Fibroblast of the aortic adventitia (primary cell): Measurements from ENCODE around the gene KRT1. TPM values are rescaled to one million over a fixed set of nuclear protein-coding genes. Genes with fewer than 3 reads are reported as not detected.

ENCODE experiments used
- DNase-seq: peaks from one replicate; pipeline ENCODE4 v3.0.0-alpha.2; 2010; ENCODE audit warnings: low read depth
- H3K4me3 ChIP-seq: 2 replicates; pipeline ENCODE4 v1.5.1; 2011; ENCODE audit warnings: low read depth, mild to moderate bottlenecking, control low read depth, low read length, moderate library complexity
- CTCF ChIP-seq: IDR thresholded peaks from 2 replicates; pipeline ENCODE4 v1.5.1; 2011; ENCODE audit warnings: mild to moderate bottlenecking, low read length, control low read depth, inconsistent platforms; ENCODE audit not compliant: insufficient read depth
- total RNA-seq: library from RNA; depleted of rRNA; stranded (reverse); fragments of >200 nt; gene quantifications from 2 replicates; pipeline ENCODE4 v1.2.3, GENCODE V29; 2012; ENCODE audit warnings: low replicate concordance

KRT1 gene
- total RNA-seq, 1 donor = not detected

GRCh38 chr12:52645982-52646381 is 34.2 kb downstream of the KRT1 start:
- no peak overlapping the region for H3K4me3 ChIP-seq
- DNase-seq = no peak
- TF ChIP-seq CTCF = no peak

- TF ChIP-seq CTCF = no peak
- no peak overlapping the region for H3K4me3 ChIP-seq
- DNase-seq = no peak
Measured at GRCh38 chr12:52645120-52645761, 35.0 kb downstream of the KRT1 start.

GRCh38 chr12:52644078-52644415 is 36.2 kb downstream of the KRT1 start:
- H3K4me3 ChIP-seq = no peak overlapping the region
- no peak for TF ChIP-seq CTCF
- no peak for DNase-seq

- H3K4me3 ChIP-seq = no peak overlapping the region
- no peak for DNase-seq
- TF ChIP-seq CTCF = no peak
Measured at GRCh38 chr12:52643233-52644077, 36.8 kb downstream of the KRT1 start.

- no peak for TF ChIP-seq CTCF
- DNase-seq = no peak
- H3K4me3 ChIP-seq = no peak overlapping the region
Measured at GRCh38 chr12:52641468-52641867, 38.7 kb downstream of the KRT1 start.

- H3K4me3 ChIP-seq = no peak overlapping the region
- no peak for TF ChIP-seq CTCF
- no peak for DNase-seq
Measured at GRCh38 chr12:52637299-52637698, 42.9 kb downstream of the KRT1 start.
